CD4-positive, alpha-beta T cell (primary cell): ENCODE measurements around the gene XPR1. TPM values are rescaled to one million over a fixed set of nuclear protein-coding genes. Genes with fewer than 3 reads are reported as not detected.

ENCODE experiments used
- ATAC-seq: fragments of 200-7000 bp; cut with Tn5 transposase; one replicate; pipeline ENCODE4 v1.10.0; 2022; ENCODE audit warnings: mild to moderate bottlenecking; ENCODE audit not compliant: poor library complexity
- CTCF ChIA-PET: fragments of 350-600 bp; sonication (Branson Sonifier 250); formaldehyde crosslinking; loops from one replicate; lab custom pipeline; 2021; ENCODE audit warnings: antibody characterized with exemption, inconsistent platforms; lab: Charles Lee
- POLR2A ChIA-PET: fragments of 350-600 bp; sonication (Branson Sonifier 250); formaldehyde crosslinking; loops from one replicate; lab custom pipeline; 2021; ENCODE audit warnings: antibody characterized with exemption, inconsistent platforms; lab: Charles Lee
- DNase-seq, 14 experiments: peaks; one replicate each; pipeline ENCODE4 v3.0.0-alpha.2; 2013 to 2020; ENCODE audit warnings: mixed read lengths in 2 of 14
- H3K27ac ChIP-seq, 2 donors: one replicate each; pipeline versions ENCODE4 v1.5.1 to v1.7.0; 2013; ENCODE audit warnings: low read length in 2 of 2, low read depth in 1 of 2, mild to moderate bottlenecking in 1 of 2
- H3K27me3 ChIP-seq, 2 experiments: 1 replicate in 1 of 2; 2 replicates in 1 of 2; pipeline versions ENCODE4 v1.6.1 to v1.7.0; 2013; ENCODE audit warnings: low read length in 2 of 2, control low read depth in 1 of 2, mild to moderate bottlenecking in 1 of 2, moderate library complexity in 1 of 2; ENCODE audit not compliant: insufficient read depth in 2 of 2, control insufficient read depth in 1 of 2
- H3K36me3 ChIP-seq: one replicate; pipeline ENCODE4 v1.6.1; 2013; ENCODE audit warnings: low read length, control low read depth; ENCODE audit not compliant: insufficient read depth
- H3K4me1 ChIP-seq: one replicate; pipeline ENCODE4 v1.6.1; 2013; ENCODE audit warnings: low read length, control low read depth; ENCODE audit not compliant: insufficient read depth
- H3K4me3 ChIP-seq: one replicate; pipeline ENCODE4 v1.5.1; 2013; ENCODE audit warnings: mild to moderate bottlenecking, low read length, moderate library complexity
- H3K9me3 ChIP-seq, 2 experiments: 1 replicate in 1 of 2; 2 replicates in 1 of 2; pipeline versions ENCODE4 v1.6.1 to v1.7.0; 2013; ENCODE audit warnings: low read length in 2 of 2, mild to moderate bottlenecking in 2 of 2, control low read depth in 1 of 2, moderate library complexity in 1 of 2; ENCODE audit not compliant: control insufficient read depth in 1 of 2, insufficient read depth in 1 of 2
- H3K27ac Mint-ChIP-seq: one replicate; pipeline ENCODE4 v1.8.0; 2020; ENCODE audit warnings: mixed read lengths
- H3K27me3 Mint-ChIP-seq: one replicate; pipeline ENCODE4 v1.8.0; 2021; ENCODE audit warnings: mixed read lengths
- H3K36me3 Mint-ChIP-seq: one replicate; pipeline ENCODE4 v1.8.0; 2021; ENCODE audit warnings: low read depth, mixed read lengths
- H3K4me1 Mint-ChIP-seq: one replicate; pipeline ENCODE4 v1.8.0; 2021; ENCODE audit warnings: low read depth, mixed read lengths
- H3K4me3 Mint-ChIP-seq: one replicate; pipeline ENCODE4 v1.8.0; 2020; ENCODE audit warnings: mild to moderate bottlenecking, mixed read lengths
- H3K9me3 Mint-ChIP-seq: one replicate; pipeline ENCODE4 v1.8.0; 2020; ENCODE audit warnings: mixed read lengths
- intact Hi-C, 2 experiments: fragments of 100-400 bp; cut with DNase I in 1 of 2; cut with micrococcal nuclease in 1 of 2; formaldehyde crosslinking; loops; one replicate each; pipeline versions ENCODE4 v1.15.1 to v1.9.0; 2023 to 2025; cut with DNase I, micrococcal nuclease
- total RNA-seq, 174 experiments: library from RNA in 2 of 174; stranded (reverse) in 2 of 174; gene quantifications; one replicate each; pipeline ENCODE4 v1.2.3 and lab custom pipeline; 2021 to 2026
- TF ChIP-seq, protein P1 (sequence below): fragments of 200-600 bp; IDR thresholded peaks from one replicate; pipeline ENCODE4 v1.8.0; 2022; ENCODE audit warnings: antibody characterized with exemption, mild to moderate bottlenecking

The XPR1 gene
- total RNA-seq, 2 experiments from 2014 or later: 13.7 TPM

DNA sequence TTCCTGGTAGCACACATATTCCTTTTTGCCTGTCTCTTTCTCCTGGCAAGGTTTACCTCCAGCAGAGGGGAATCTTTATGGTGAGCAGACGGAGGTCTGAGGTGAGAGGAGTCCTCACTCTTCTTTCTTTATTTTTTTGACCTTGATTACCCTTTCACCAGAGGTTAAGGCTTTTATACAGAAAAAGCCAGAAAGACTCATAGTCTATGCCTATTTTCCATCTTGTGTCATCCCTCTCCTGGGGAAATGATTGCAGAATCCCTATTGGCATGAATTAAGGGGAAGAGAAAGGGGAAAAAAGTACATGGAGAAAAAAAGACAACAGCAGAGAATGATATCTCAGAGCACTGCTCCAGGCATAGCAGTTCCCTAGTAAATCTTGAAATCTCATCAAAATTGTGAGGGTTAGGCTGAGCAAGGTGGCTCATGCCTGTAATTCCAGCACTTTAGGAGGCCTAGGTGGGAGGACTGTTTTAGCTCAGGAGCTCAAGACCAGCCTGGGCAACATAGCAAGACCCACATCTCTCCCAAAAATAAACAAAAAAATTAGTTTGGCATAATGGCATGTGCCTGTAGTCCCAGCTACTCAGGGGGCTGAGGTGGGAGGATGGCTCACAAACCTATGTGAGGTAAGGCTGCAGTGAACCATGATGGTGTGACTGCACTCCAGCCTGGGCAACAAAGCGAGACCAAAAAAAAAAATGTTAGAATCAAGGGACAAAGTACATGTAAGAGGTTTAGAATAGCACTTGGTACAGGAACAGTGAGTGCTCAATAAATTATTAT lies 1.2 kb upstream of the XPR1 start:
- Mint-ChIP-seq H3K4me3 (peak overlapping the region; percentile 47), H3K27ac (no peak overlapping the region)
- ATAC-seq: no peak

DNA sequence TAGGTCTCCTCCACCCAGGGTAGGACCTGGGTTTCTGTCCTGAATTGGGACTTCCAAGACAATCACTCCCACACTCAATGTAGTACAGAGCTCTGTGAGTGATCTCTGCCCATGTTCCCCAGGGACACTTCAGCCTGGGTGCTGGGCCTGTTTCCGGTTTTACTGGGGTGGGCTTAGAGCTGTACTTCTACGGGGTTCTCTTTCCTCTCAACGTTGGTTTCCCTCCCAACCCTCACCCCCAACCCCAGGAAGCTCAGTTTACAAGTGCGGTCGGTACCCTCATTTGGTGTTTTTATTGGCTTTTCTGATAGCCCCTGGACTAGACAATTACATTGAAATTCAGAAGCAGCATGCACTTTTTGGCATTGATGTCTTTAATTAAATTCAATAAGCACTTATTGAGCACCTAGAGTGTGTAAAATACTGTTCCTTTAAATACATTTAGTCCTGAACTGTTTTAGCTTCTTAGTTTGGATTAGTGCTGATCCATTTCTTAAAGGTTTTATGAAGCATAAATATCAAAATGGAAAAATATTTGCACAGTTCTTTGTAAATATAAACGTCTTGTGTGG lies 542 bp upstream of the XPR1 start:
- Histone ChIP-seq H3K9me3 (no peaks in the 10 kb centered on the region), H3K27ac (peak overlapping the region in 1 of 2 donors; percentile 32), H3K4me1 (peaks cover 7% of the 10 kb centered on the region), H3K4me3 (no peak overlapping the region), H3K36me3 (no peaks in the 10 kb centered on the region), H3K27me3 (no peaks in the 10 kb centered on the region)
- Mint-ChIP-seq H3K4me3 (peak overlapping the region; percentile 91), H3K27me3 (no peaks in the 10 kb centered on the region), H3K36me3 (peaks cover 1% of the 10 kb centered on the region), H3K4me1 (peaks cover 14% of the 10 kb centered on the region), H3K27ac (no peak overlapping the region), H3K9me3 (no peaks in the 10 kb centered on the region)
- DNase-seq (peak in 1 of 14 experiments; percentile 19), ATAC-seq (no peak)
- CTCF ChIA-PET: interaction anchor here (0.9 to 1.7 kb wide), 6 partner anchors 10 to 232 kb away, joined by 3 to 10 read pairs (median 4); partner anchors contain the start of gene ACBD6
- TF ChIP-seq, protein P1, sequence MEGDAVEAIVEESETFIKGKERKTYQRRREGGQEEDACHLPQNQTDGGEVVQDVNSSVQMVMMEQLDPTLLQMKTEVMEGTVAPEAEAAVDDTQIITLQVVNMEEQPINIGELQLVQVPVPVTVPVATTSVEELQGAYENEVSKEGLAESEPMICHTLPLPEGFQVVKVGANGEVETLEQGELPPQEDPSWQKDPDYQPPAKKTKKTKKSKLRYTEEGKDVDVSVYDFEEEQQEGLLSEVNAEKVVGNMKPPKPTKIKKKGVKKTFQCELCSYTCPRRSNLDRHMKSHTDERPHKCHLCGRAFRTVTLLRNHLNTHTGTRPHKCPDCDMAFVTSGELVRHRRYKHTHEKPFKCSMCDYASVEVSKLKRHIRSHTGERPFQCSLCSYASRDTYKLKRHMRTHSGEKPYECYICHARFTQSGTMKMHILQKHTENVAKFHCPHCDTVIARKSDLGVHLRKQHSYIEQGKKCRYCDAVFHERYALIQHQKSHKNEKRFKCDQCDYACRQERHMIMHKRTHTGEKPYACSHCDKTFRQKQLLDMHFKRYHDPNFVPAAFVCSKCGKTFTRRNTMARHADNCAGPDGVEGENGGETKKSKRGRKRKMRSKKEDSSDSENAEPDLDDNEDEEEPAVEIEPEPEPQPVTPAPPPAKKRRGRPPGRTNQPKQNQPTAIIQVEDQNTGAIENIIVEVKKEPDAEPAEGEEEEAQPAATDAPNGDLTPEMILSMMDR: peak; percentile 44
- intact Hi-C loops: loop anchor here (2.0 to 10.0 kb wide), 15 partner anchors 129 to 1954 kb away; partner anchors contain the start of genes ACBD6 (in 2 of the 2), CEP350 (in 1 of the 2), FAM20B (in 1 of the 2) and IER5 (in 1 of the 2)
- POLR2A ChIA-PET: interaction anchor here (0.7 to 1.8 kb wide), 5 partner anchors 10 to 234 kb away, joined by 3 to 14 read pairs (median 4); partner anchors contain the start of gene ACBD6

More for the DNA sequence above, 1.2 kb upstream of the XPR1 start:
- intact Hi-C loops: loop anchor here (2.0 to 10.0 kb wide), 15 partner anchors 128 to 1954 kb away; partner anchors contain the start of genes ACBD6 (in 2 of the 2), CEP350 (in 1 of the 2), FAM20B (in 1 of the 2) and IER5 (in 1 of the 2)
- Mint-ChIP-seq H3K4me1 (peaks cover 10% of the 10 kb centered on the region), H3K36me3 (no peaks in the 10 kb centered on the region), H3K9me3 (no peaks in the 10 kb centered on the region), H3K27me3 (no peaks in the 10 kb centered on the region)
- TF ChIP-seq, protein P1: no peak
- ChIA-PET POLR2A (interaction anchor here (0.7 to 1.8 kb wide), 3 partner anchors 115 to 232 kb away, joined by 4 to 14 read pairs (median 4); partner anchors contain the start of gene ACBD6), CTCF (interaction anchor here (0.9 to 1.7 kb wide), 5 partner anchors 10 to 233 kb away, joined by 3 to 10 read pairs (median 4); partner anchors contain the start of gene ACBD6)
- no peaks in the 10 kb centered on the region for H3K36me3 ChIP-seq
- no peak for DNase-seq
- H3K27me3 ChIP-seq: no peaks in the 10 kb centered on the region
- H3K9me3 ChIP-seq: no peaks in the 10 kb centered on the region
- peak overlapping the region in 1 of 2 donors; percentile 32 for H3K27ac ChIP-seq
- no peak overlapping the region for H3K4me3 ChIP-seq
- H3K4me1 ChIP-seq: peaks cover 7% of the 10 kb centered on the region
